HEK293 (cell line): ENCODE measurements around the gene AAK1.

ENCODE experiments used
- CTCF ChIA-PET: fragments of 350-600 bp; formaldehyde crosslinking; extraction: SDS; loops from one replicate; lab custom pipeline; 2021; ENCODE audit warnings: antibody characterized with exemption; lab: Yijun Ruan, JAX
- POLR2A ChIA-PET: fragments of 300-600 bp; formaldehyde crosslinking; extraction: SDS; loops from one replicate; lab custom pipeline; 2020; ENCODE audit warnings: antibody characterized with exemption, inconsistent platforms; lab: Yijun Ruan, JAX
- H3K27ac ChIP-seq: fragments of 200-500 bp; sonication (Bioruptor generic); 2 replicates; pipeline ENCODE4 v1.5.1; 2014; ENCODE audit warnings: low read depth, low read length, control low read depth, inconsistent platforms; ENCODE audit errors: extremely low read depth
- H3K36me3 ChIP-seq, 2 experiments: fragments of 200-500 bp in 1 of 2; sonication (Bioruptor generic) in 1 of 2; 1 replicate in 1 of 2; 2 replicates in 1 of 2; pipeline ENCODE4 v1.5.1; 2014 to 2017; ENCODE audit warnings: inconsistent platforms in 2 of 2, low read length in 2 of 2; ENCODE audit not compliant: control insufficient read depth in 2 of 2, insufficient read depth in 1 of 2
- H3K4me1 ChIP-seq: fragments of 200-500 bp; sonication (Bioruptor generic); 2 replicates; pipeline ENCODE4 v1.5.1; 2014; ENCODE audit warnings: mild to moderate bottlenecking, low read length, inconsistent platforms; ENCODE audit not compliant: control insufficient read depth, insufficient read depth
- H3K4me3 ChIP-seq: 2 replicates; pipeline ENCODE4 v1.5.1; 2011; ENCODE audit warnings: low read depth, mild to moderate bottlenecking, control low read depth, low read length, moderate library complexity
- H3K9me3 ChIP-seq: fragments of 200-500 bp; sonication (Bioruptor generic); 2 replicates; pipeline ENCODE4 v1.5.1; 2014; ENCODE audit warnings: low read depth, low read length, inconsistent platforms; ENCODE audit not compliant: control insufficient read depth, insufficient read depth
- MEIS1 ChIP-seq: sonication (generic); formaldehyde crosslinking; IDR thresholded peaks from 2 replicates; pipeline ENCODE4 v1.8.1; 2022; ENCODE audit warnings: missing genetic modification reagents, mild to moderate bottlenecking, borderline replicate concordance
- MZF1 ChIP-seq: fragments of 450-650 bp; formaldehyde crosslinking; IDR thresholded peaks from 2 replicates; pipeline ENCODE4 v1.5.1; 2017; ENCODE audit warnings: missing biosample characterization, missing genetic modification characterization, borderline replicate concordance
- OSR2 ChIP-seq: fragments of 450-650 bp; formaldehyde crosslinking; IDR thresholded peaks from 2 replicates; pipeline ENCODE4 v1.5.1; 2016; ENCODE audit warnings: missing biosample characterization, missing genetic modification characterization
- PRDM10 ChIP-seq: fragments of 450-650 bp; formaldehyde crosslinking; IDR thresholded peaks from 2 replicates; pipeline ENCODE4 v1.5.1; 2016; ENCODE audit warnings: missing biosample characterization, missing genetic modification characterization
- PRDM4 ChIP-seq: fragments of 450-650 bp; formaldehyde crosslinking; IDR thresholded peaks from 2 replicates; pipeline ENCODE4 v1.5.1; 2017; ENCODE audit warnings: missing biosample characterization, missing genetic modification characterization
- REST ChIP-seq: fragments of 450-650 bp; formaldehyde crosslinking; IDR thresholded peaks from 2 replicates; pipeline ENCODE4 v1.5.1; 2016; ENCODE audit warnings: missing biosample characterization, missing genetic modification characterization
- ZBTB1 ChIP-seq: fragments of 450-650 bp; formaldehyde crosslinking; IDR thresholded peaks from 2 replicates; pipeline ENCODE4 v1.5.1; 2016; ENCODE audit warnings: missing biosample characterization, missing genetic modification characterization
- ZBTB21 ChIP-seq: fragments of 450-650 bp; formaldehyde crosslinking; IDR thresholded peaks from 2 replicates; pipeline ENCODE4 v1.5.1; 2017; ENCODE audit warnings: missing biosample characterization, missing genetic modification characterization
- ZIC2 ChIP-seq: fragments of 450-650 bp; formaldehyde crosslinking; IDR thresholded peaks from 2 replicates; pipeline ENCODE4 v1.5.1; 2016; ENCODE audit warnings: missing biosample characterization, missing genetic modification characterization
- ZNF112 ChIP-seq: fragments of 450-650 bp; formaldehyde crosslinking; IDR thresholded peaks from 2 replicates; pipeline ENCODE4 v1.5.0; 2017; ENCODE audit warnings: missing biosample characterization, missing genetic modification characterization
- ZNF280D ChIP-seq: fragments of 450-650 bp; formaldehyde crosslinking; IDR thresholded peaks from 2 replicates; pipeline ENCODE4 v1.5.1; 2016; ENCODE audit warnings: missing biosample characterization, missing genetic modification characterization
- ZNF335 ChIP-seq: fragments of 450-650 bp; formaldehyde crosslinking; conservative IDR thresholded peaks from 2 replicates; pipeline ENCODE4 v1.5.1; 2016; ENCODE audit warnings: missing biosample characterization, missing genetic modification characterization
- ZNF341 ChIP-seq: fragments of 450-650 bp; formaldehyde crosslinking; IDR thresholded peaks from 2 replicates; pipeline ENCODE4; 2016; ENCODE audit warnings: low read depth, missing biosample characterization, missing genetic modification characterization
- ZNF404 ChIP-seq: fragments of 450-650 bp; formaldehyde crosslinking; IDR thresholded peaks from 2 replicates; pipeline ENCODE4 v1.5.1; 2017; ENCODE audit warnings: missing biosample characterization, missing genetic modification characterization
- ZNF423 ChIP-seq: fragments of 450-650 bp; formaldehyde crosslinking; IDR thresholded peaks from 2 replicates; pipeline ENCODE4 v1.5.1; 2016; ENCODE audit warnings: missing biosample characterization, missing genetic modification characterization
- ZNF585B ChIP-seq: fragments of 450-650 bp; formaldehyde crosslinking; IDR thresholded peaks from 2 replicates; pipeline ENCODE4 v1.5.1; 2016; ENCODE audit warnings: missing biosample characterization, missing genetic modification characterization
- ZNF600 ChIP-seq: fragments of 450-650 bp; formaldehyde crosslinking; IDR thresholded peaks from 2 replicates; pipeline ENCODE4 v1.5.1; 2016; ENCODE audit warnings: missing biosample characterization, missing genetic modification characterization
- ZNF639 ChIP-seq: fragments of 450-650 bp; formaldehyde crosslinking; IDR thresholded peaks from 2 replicates; pipeline ENCODE4 v1.5.1; 2016; ENCODE audit warnings: missing biosample characterization, missing genetic modification characterization
- ZNF701 ChIP-seq: fragments of 450-650 bp; formaldehyde crosslinking; IDR thresholded peaks from 2 replicates; pipeline ENCODE4 v1.5.1; 2016; ENCODE audit warnings: missing biosample characterization, missing genetic modification characterization
- ZNF76 ChIP-seq: fragments of 450-650 bp; formaldehyde crosslinking; IDR thresholded peaks from 2 replicates; pipeline ENCODE4; 2016; ENCODE audit warnings: low read depth, missing biosample characterization, missing genetic modification characterization, borderline replicate concordance
- ZNF791 ChIP-seq: fragments of 450-650 bp; formaldehyde crosslinking; IDR thresholded peaks from 2 replicates; pipeline ENCODE4 v1.5.1; 2016; ENCODE audit warnings: missing biosample characterization, missing genetic modification characterization
- ZNF792 ChIP-seq: fragments of 450-650 bp; formaldehyde crosslinking; IDR thresholded peaks from 2 replicates; pipeline ENCODE4 v1.5.1; 2016; ENCODE audit warnings: missing biosample characterization, missing genetic modification characterization

AAK1 gene

GRCh38 chr2:69424419-69424818 lies 219.1 kb downstream of the AAK1 start:
- H3K36me3 ChIP-seq, result peaks cover 45 to 56% of the 10 kb centered on the region in 2 experiments
- POLR2A ChIA-PET, result no interaction called here
- CTCF ChIA-PET, result no interaction called here
- H3K9me3 ChIP-seq, result no peaks in the 10 kb centered on the region
- TF ChIP-seq ZNF341, result no peak
- no peak for TF ChIP-seq ZBTB21
- TF ChIP-seq ZNF423 (tag by site-specific recombination), result no peak
- TF ChIP-seq ZNF791 (tag by site-specific recombination), result no peak
- no peak for TF ChIP-seq ZNF792 (tag by site-specific recombination)
- no peak overlapping the region for H3K27ac ChIP-seq
- H3K4me3 ChIP-seq, result no peak overlapping the region
- no peaks in the 10 kb centered on the region for H3K4me1 ChIP-seq

- Histone ChIP-seq H3K4me1 (no peaks in the 10 kb centered on the region), H3K4me3 (no peak overlapping the region), H3K9me3 (no peaks in the 10 kb centered on the region), H3K36me3 (peaks cover 47 to 58% of the 10 kb centered on the region in 2 experiments), H3K27ac (no peak overlapping the region)
- TF ChIP-seq ZNF585B (tag by site-specific recombination) (no peak), ZNF600 (tag by site-specific recombination) (no peak), ZBTB1 (tag by site-specific recombination) (no peak), ZNF76 (no peak), OSR2 (tag by site-specific recombination) (no peak), ZNF701 (tag by site-specific recombination) (no peak), ZIC2 (tag by site-specific recombination) (no peak), PRDM4 (tag by site-specific recombination) (no peak), ZNF639 (tag by site-specific recombination) (no peak), ZNF404 (tag by site-specific recombination) (no peak), REST (tag by site-specific recombination) (no peak), MZF1 (tag by site-specific recombination) (no peak), ZNF335 (no peak), PRDM10 (tag by site-specific recombination) (no peak), ZNF280D (tag by site-specific recombination) (no peak), ZNF112 (tag by site-specific recombination) (no peak), ZNF792 (tag by site-specific recombination) (no peak), MEIS1 (CRISPR knock-in tag) (no peak)
- ChIA-PET POLR2A (interaction anchor here (1.2 kb wide), 1 partner anchor 15 kb away, joined by 3 read pairs; the partner anchor contains the start of gene NFU1), CTCF (no interaction called here)
Observed at GRCh38 chr2:69422198-69422597, 221.3 kb downstream of the AAK1 start.
